ENCODE results near the gene NAMPT. TPM values are rescaled to one million over a fixed set of nuclear protein-coding genes. Genes with fewer than 3 reads are reported as not detected.

The NAMPT gene
- total RNA-seq, 2 experiments from 2014 or later: 790 to 812 TPM

DNA sequence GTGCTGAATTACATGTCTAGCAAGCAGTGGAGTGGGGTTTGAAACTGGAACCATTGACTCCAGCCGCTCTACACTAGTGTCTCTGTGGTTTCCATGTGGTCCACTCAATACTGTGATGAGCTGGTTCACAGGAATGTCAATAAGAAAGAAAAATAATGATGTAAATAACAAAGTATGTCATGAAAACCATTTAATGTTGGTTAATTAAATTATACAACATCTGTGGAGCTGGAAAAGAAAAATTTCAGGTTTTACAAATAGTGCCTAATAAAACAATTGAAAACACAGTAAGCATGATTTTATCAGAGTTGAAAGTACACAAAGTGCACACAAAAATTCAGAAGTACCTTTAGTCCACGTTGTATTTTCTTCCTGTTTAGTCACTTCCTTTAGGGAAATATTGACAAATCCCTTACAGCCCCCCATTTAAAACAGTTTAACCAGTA is 28.7 kb upstream of the NAMPT start:
- ATAC-seq (peak; percentile 46), DNase-seq (peak; percentile 29)
- TF ChIP-seq, protein P1, sequence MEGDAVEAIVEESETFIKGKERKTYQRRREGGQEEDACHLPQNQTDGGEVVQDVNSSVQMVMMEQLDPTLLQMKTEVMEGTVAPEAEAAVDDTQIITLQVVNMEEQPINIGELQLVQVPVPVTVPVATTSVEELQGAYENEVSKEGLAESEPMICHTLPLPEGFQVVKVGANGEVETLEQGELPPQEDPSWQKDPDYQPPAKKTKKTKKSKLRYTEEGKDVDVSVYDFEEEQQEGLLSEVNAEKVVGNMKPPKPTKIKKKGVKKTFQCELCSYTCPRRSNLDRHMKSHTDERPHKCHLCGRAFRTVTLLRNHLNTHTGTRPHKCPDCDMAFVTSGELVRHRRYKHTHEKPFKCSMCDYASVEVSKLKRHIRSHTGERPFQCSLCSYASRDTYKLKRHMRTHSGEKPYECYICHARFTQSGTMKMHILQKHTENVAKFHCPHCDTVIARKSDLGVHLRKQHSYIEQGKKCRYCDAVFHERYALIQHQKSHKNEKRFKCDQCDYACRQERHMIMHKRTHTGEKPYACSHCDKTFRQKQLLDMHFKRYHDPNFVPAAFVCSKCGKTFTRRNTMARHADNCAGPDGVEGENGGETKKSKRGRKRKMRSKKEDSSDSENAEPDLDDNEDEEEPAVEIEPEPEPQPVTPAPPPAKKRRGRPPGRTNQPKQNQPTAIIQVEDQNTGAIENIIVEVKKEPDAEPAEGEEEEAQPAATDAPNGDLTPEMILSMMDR (IDR thresholded peaks at IDR 0.05): no peak
- intact Hi-C loops (cut with micrococcal nuclease): no loop called here
- Mint-ChIP-seq H3K27ac (peak overlapping the region; percentile 60), H3K4me1 (ENCODE audit: low read depth) (peaks cover 20% of the 10 kb centered on the region), H3K9me3 (peaks cover 9% of the 10 kb centered on the region), H3K4me3 (no peak overlapping the region), H3K36me3 (ENCODE audit: low read depth) (peaks cover 6% of the 10 kb centered on the region), H3K27me3 (peaks cover 23% of the 10 kb centered on the region)
- POLR2A ChIA-PET: interaction anchor here (1.6 kb wide), 1 partner anchor 9 kb away, joined by 4 read pairs; no protein-coding TSS in a partner anchor
- CTCF ChIA-PET: interaction anchor here (1.3 kb wide), 1 partner anchor 149 kb away, joined by 3 read pairs; no protein-coding TSS in a partner anchor

DNA sequence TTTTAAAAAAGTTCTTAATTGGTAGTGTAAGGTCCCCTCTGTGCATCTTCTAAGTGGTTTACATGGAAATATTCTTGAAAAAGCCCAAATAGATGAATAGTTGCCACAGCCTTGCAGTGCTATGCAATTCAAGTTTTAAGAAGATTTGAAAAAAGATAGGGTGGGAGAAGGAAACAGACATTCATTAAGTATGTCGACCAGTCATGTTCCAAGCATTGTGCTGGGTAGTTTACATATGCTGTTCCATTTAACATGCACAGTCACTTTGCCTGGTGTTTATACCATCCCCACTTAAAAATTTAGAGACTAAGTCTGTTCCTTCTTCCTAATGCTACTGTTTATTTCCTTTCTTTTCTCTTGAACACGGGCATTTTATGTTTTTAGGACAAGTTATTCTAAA is 28.1 kb upstream of the NAMPT start:
- intact Hi-C loops (cut with micrococcal nuclease): no loop called here
- DNase-seq (no peak), ATAC-seq (no peak)
- Mint-ChIP-seq H3K9me3 (peaks cover 9% of the 10 kb centered on the region), H3K4me1 (ENCODE audit: low read depth) (peaks cover 20% of the 10 kb centered on the region), H3K36me3 (ENCODE audit: low read depth) (peaks cover 6% of the 10 kb centered on the region), H3K4me3 (no peak overlapping the region), H3K27ac (peak overlapping the region; percentile 60), H3K27me3 (peaks cover 18% of the 10 kb centered on the region)
- CTCF ChIA-PET: interaction anchor here (1.5 kb wide), 1 partner anchor 23 kb away, joined by 4 read pairs; no protein-coding TSS in a partner anchor
- TF ChIP-seq, protein P1 (IDR thresholded peaks at IDR 0.05): no peak
- POLR2A ChIA-PET: interaction anchor here (1.6 kb wide), 1 partner anchor 8 kb away, joined by 4 read pairs; no protein-coding TSS in a partner anchor

DNA sequence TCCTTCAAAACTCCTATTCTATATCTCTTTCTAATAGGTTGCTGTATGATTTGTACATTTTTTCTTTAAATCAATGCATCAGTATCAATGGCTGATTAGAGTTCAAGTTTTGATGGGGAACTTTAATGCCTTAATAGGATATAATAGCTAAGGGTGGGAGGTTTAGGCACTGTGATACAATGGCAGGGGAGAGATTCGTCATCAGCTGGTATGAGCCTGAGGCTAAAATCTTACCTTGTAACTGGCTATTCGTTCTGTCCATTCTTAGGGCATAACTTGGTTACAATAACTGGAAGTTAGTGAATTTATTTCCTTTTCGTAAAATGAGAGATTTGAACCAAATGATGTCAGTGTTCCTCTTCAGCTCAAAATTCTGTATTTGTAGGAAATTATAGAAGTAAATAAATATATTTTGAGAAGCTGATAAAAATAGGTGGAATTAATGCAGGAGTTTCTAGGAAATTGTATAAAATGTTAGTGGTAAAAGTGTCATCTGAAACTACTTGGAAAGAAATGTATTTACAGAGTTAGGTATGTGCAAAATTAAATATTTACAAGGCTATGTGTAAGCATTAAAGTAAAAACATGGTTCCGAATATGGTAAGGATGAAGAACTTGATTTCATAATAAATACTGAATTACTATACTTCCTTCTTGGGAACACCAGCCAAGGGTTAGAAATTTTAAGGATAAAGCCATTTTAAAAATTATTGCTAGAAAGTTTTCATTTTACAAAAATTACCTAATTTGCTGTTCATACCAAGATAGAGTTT is 27.5 kb upstream of the NAMPT start:
- TF ChIP-seq, protein P1 (IDR thresholded peaks at IDR 0.05): no peak
- ATAC-seq: no peak
- peaks cover 9% of the 10 kb centered on the region for H3K9me3 Mint-ChIP-seq
- H3K4me3 Mint-ChIP-seq: no peak overlapping the region
- POLR2A ChIA-PET: interaction anchor here (0.5 to 1.9 kb wide), 2 partner anchors 16 to 28 kb away, joined by 3 to 4 read pairs; partner anchors contain the start of gene NAMPT
- DNase-seq: no peak
- peaks cover 15% of the 10 kb centered on the region for H3K27me3 Mint-ChIP-seq
- no peak overlapping the region for H3K27ac Mint-ChIP-seq
- CTCF ChIA-PET: interaction anchor here (1.5 kb wide), 1 partner anchor 23 kb away, joined by 4 read pairs; no protein-coding TSS in a partner anchor
- intact Hi-C loops (cut with micrococcal nuclease): no loop called here
- peaks cover 20% of the 10 kb centered on the region for H3K4me1 Mint-ChIP-seq (ENCODE audit: low read depth)
- H3K36me3 Mint-ChIP-seq (ENCODE audit: low read depth): peaks cover 6% of the 10 kb centered on the region

DNA sequence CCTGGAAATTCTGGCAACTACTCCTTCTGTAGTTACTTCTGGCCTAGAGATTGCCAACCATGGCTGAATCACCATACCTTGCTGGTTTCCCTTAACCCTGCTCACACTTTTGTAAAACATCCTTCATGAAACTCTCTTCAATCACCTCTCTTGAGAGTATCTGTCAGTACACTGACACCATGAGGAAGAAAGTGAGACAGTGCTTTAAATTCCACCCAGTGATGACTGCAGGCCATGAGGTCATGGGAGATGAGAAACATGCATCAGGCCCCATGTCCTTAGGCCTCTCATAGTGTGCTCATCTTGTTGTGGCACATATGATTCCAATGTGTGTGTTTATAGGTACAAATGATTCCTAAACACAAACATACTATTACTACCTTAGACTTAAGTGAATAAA is 24.6 kb upstream of the NAMPT start:
- Mint-ChIP-seq H3K27ac (no peak overlapping the region), H3K4me1 (ENCODE audit: low read depth) (peaks cover 20% of the 10 kb centered on the region), H3K9me3 (peaks cover 1% of the 10 kb centered on the region), H3K4me3 (no peak overlapping the region), H3K36me3 (ENCODE audit: low read depth) (peaks cover 6% of the 10 kb centered on the region), H3K27me3 (peaks cover 12% of the 10 kb centered on the region)
- intact Hi-C loops (cut with micrococcal nuclease): no loop called here
- ChIA-PET CTCF (no interaction called here), POLR2A (no interaction called here)
- ATAC-seq (peak; percentile 85), DNase-seq (peak; percentile 41)
- TF ChIP-seq, protein P1 (IDR thresholded peaks at IDR 0.05): no peak

DNA sequence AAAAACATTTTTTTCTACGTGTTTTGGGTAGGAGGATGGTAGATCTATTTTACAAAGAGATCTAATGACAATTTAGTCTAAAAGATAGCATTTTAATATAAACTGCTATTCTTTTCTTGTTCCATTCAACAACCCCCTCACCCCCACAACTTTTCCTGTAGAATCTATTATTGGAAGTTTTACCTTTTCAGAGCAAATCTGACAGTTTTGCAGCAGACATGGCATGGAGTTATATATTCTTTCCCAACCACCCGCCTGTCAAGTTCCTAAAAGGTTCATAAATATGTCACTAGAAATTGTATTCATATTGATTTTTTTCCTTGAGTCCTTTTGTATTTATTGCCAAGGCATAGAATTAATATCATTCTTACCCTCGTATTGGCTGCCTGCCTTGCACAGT is 21.5 kb upstream of the NAMPT start:
- TF ChIP-seq, protein P1 (IDR thresholded peaks at IDR 0.05): no peak
- CTCF ChIA-PET: no interaction called here
- intact Hi-C loops (cut with micrococcal nuclease): no loop called here
- POLR2A ChIA-PET: no interaction called here
- H3K27me3 Mint-ChIP-seq: peaks cover 26% of the 10 kb centered on the region
- peaks cover 9% of the 10 kb centered on the region for H3K36me3 Mint-ChIP-seq (ENCODE audit: low read depth)
- H3K9me3 Mint-ChIP-seq: peaks cover 22% of the 10 kb centered on the region
- no peak overlapping the region for H3K4me3 Mint-ChIP-seq
- ATAC-seq (no peak), DNase-seq (no peak)
- peaks cover 4% of the 10 kb centered on the region for H3K4me1 Mint-ChIP-seq (ENCODE audit: low read depth)
- H3K27ac Mint-ChIP-seq: no peak overlapping the region
